OCI-LY7 (cell line): ENCODE results near the gene ST6GALNAC1. TPM values are rescaled to one million over a fixed set of nuclear protein-coding genes. Genes with fewer than 3 reads are reported as not detected.

Experiments
- BruUV-seq: library from RNA; stranded (reverse); fragments of 400-500 nt; replicated peaks from 2 replicates; lab custom pipeline; 2021; lab: Mats Ljungman, UMichigan
- CTCF ChIA-PET: fragments of 300-600 bp; sonication (Branson Sonifier 250); formaldehyde crosslinking; loops from one replicate; lab custom pipeline; 2022; ENCODE audit warnings: antibody characterized with exemption; ENCODE audit not compliant: unreplicated experiment; lab: Charles Lee
- POLR2A ChIA-PET: fragments of 300-600 bp; sonication (Branson Sonifier 250); formaldehyde crosslinking; loops from one replicate; lab custom pipeline; 2022; ENCODE audit warnings: antibody characterized with exemption; lab: Charles Lee
- DNase-seq: peaks from one replicate; pipeline ENCODE4 v3.0.0-alpha.2; 2015; ENCODE audit warnings: low spot score
- H2AFZ ChIP-seq: fragments of 200-600 bp; sonication (generic), shearing (Covaris generic); 2 replicates; pipeline ENCODE4 v1.6.1; 2014; ENCODE audit warnings: mild to moderate bottlenecking, antibody characterized with exemption, low read length, moderate library complexity
- H3K27ac ChIP-seq: fragments of 200-600 bp; sonication (generic); 2 replicates; pipeline ENCODE4 v1.5.1; 2014; ENCODE audit warnings: mixed run types, low read depth, mild to moderate bottlenecking, moderate library complexity, low read length, inconsistent platforms; ENCODE audit not compliant: poor library complexity, severe bottlenecking
- H3K36me3 ChIP-seq: fragments of 200-600 bp; sonication (generic); 2 replicates; pipeline ENCODE4 v1.6.1; 2014; ENCODE audit warnings: mild to moderate bottlenecking, antibody characterized with exemption, low read length, moderate library complexity, mixed read lengths; ENCODE audit not compliant: insufficient read depth
- H3K4me1 ChIP-seq: fragments of 200-600 bp; sonication (generic); 2 replicates; pipeline ENCODE4 v1.5.1; 2014; ENCODE audit warnings: mild to moderate bottlenecking, low read length; ENCODE audit not compliant: insufficient read depth, poor library complexity, severe bottlenecking
- H3K4me2 ChIP-seq: fragments of 200-600 bp; sonication (generic); 2 replicates; pipeline ENCODE4 v1.6.1; 2014; ENCODE audit warnings: mild to moderate bottlenecking, low read length
- H3K4me3 ChIP-seq: fragments of 200-600 bp; sonication (generic); 2 replicates; pipeline ENCODE4 v1.5.1; 2014; ENCODE audit warnings: mild to moderate bottlenecking, low read depth, low read length; ENCODE audit not compliant: poor library complexity, severe bottlenecking
- H3K79me2 ChIP-seq: fragments of 200-600 bp; sonication (generic); 2 replicates; pipeline ENCODE4 v1.6.1; 2016; ENCODE audit warnings: low read depth, mild to moderate bottlenecking, low read length, moderate library complexity, mixed read lengths; ENCODE audit not compliant: insufficient read depth
- H3K9me2 ChIP-seq: fragments of 200-600 bp; sonication (generic); 2 replicates; pipeline ENCODE4 v1.6.1; 2016; ENCODE audit warnings: mild to moderate bottlenecking, low read length, mixed read lengths; ENCODE audit not compliant: insufficient read depth
- H3K9me3 ChIP-seq: fragments of 200-600 bp; sonication (generic); 2 replicates; pipeline ENCODE4 v1.6.1; 2014; ENCODE audit warnings: mild to moderate bottlenecking, mixed run types, low read length, mixed read lengths
- H4K20me1 ChIP-seq: fragments of 200-600 bp; sonication (generic); 2 replicates; pipeline ENCODE4 v1.6.1; 2014; ENCODE audit warnings: mild to moderate bottlenecking, antibody characterized with exemption, low read length, moderate library complexity, mixed read lengths; ENCODE audit not compliant: insufficient read depth
- CTCF ChIP-seq: fragments of 200-600 bp; sonication (generic); conservative IDR thresholded peaks from 2 replicates; pipeline ENCODE4 v1.5.1; 2014; ENCODE audit warnings: mild to moderate bottlenecking, antibody characterized with exemption, low read length, moderate library complexity, mixed read lengths
- EZH2phosphoT487 ChIP-seq: fragments of 200-600 bp; sonication (generic); IDR thresholded peaks from 2 replicates; pipeline ENCODE4 v1.6.1; 2018; ENCODE audit warnings: low read depth, borderline replicate concordance, mild to moderate bottlenecking, mixed run types, antibody characterized with exemption, low read length, moderate library complexity, mixed read lengths
- intact Hi-C: fragments of 100-400 bp; cut with micrococcal nuclease; formaldehyde crosslinking; loops from one replicate; pipeline ENCODE4 v1.10.0; 2022; ENCODE audit not compliant: unreplicated experiment
- total RNA-seq, 2 experiments: library from RNA; depleted of rRNA in 1 of 2; stranded (reverse); fragments of >200 nt in 1 of 2; shearing (Covaris generic) in 1 of 2; gene quantifications; 2 replicates each; pipeline ENCODE4 v1.2.3, GENCODE V29; 2014 to 2022

Gene ST6GALNAC1
- total RNA-seq, 2 experiments from 2014 or later: not detected

- TF ChIP-seq EZH2phosphoT487 (no peak), CTCF (no peak)
- Histone ChIP-seq H3K79me2 (no peaks in the 10 kb centered on the region), H3K9me3 (0 out of 2 replicates have a peak, but pooled peaks cover 4% of the 10 kb centered on the region), H4K20me1 (no peaks in the 10 kb centered on the region), H3K9me2 (no peaks in the 10 kb centered on the region), H3K4me2 (no peak overlapping the region), H3K4me3 (no peak overlapping the region), H2AFZ (no peak overlapping the region; the same call in 1 of the 2 replicates), H3K36me3 (no peaks in the 10 kb centered on the region), H3K4me1 (no peaks in the 10 kb centered on the region), H3K27ac (no peak overlapping the region)
- peak; percentile 21 for DNase-seq
- ChIA-PET POLR2A (interaction anchor here (0.6 to 2.3 kb wide), 4 partner anchors 8 to 137 kb away, joined by 3 to 9 read pairs (median 3); no protein-coding TSS in a partner anchor), CTCF (interaction anchor here (1.4 kb wide), 1 partner anchor 26 kb away, joined by 3 read pairs; no protein-coding TSS in a partner anchor)
- no TSS peak for BruUV-seq
- intact Hi-C loops: no loop called here
Observed at GRCh38 chr17:76598004-76598439, 45.5 kb downstream of the ST6GALNAC1 start.

- intact Hi-C loops: no loop called here
- Histone ChIP-seq H3K4me2 (no peak overlapping the region), H3K79me2 (no peaks in the 10 kb centered on the region), H3K36me3 (no peaks in the 10 kb centered on the region), H3K27ac (no peak overlapping the region), H2AFZ (no peak overlapping the region; the same call in 1 of the 2 replicates), H4K20me1 (no peaks in the 10 kb centered on the region), H3K9me3 (no peaks in the 10 kb centered on the region), H3K9me2 (no peaks in the 10 kb centered on the region), H3K4me3 (no peak overlapping the region), H3K4me1 (no peaks in the 10 kb centered on the region)
- BruUV-seq: no TSS peak
- peak; percentile 21 for DNase-seq
- TF ChIP-seq EZH2phosphoT487 (no peak), CTCF (no peak)
- POLR2A ChIA-PET: interaction anchor here (0.6 to 2.3 kb wide), 2 partner anchors 8 to 38 kb away, joined by 3 to 9 read pairs; no protein-coding TSS in a partner anchor
- CTCF ChIA-PET: no interaction called here
Observed at GRCh38 chr17:76597156-76598003, 46.2 kb downstream of the ST6GALNAC1 start.
